Mesenteric fat pad (tissue), 1 donor: ENCODE results near the gene RANBP10. TPM values are rescaled to one million over a fixed set of nuclear protein-coding genes. Genes with fewer than 3 reads are reported as not detected.
"Not testable (repeated sequence)": the region's sequence is repeated elsewhere in the genome, so short reads cannot be mapped to it uniquely, and the experiment has no call there.

ENCODE experiments used
- DNase-seq: peaks from one replicate; pipeline ENCODE4 v3.0.0-alpha.2; 2020; ENCODE audit warnings: low spot score
- total RNA-seq: library from RNA; stranded (reverse); fragmentation: NEBNext Ultra II Directional; extraction: Animal tissue kit (Norgen Biotek cat#: 25700); gene quantifications from one replicate; pipeline ENCODE4 v1.2.1, GENCODE V29; 2021
- donor health status: DM: yes; HTN: yes; CAD: no.

The RANBP10 gene
- total RNA-seq, 1 donor from 2014 or later: 14.5 TPM

- DNase-seq: peak; percentile 99
Observed at GRCh38 chr16:67719048-67719777, 87.1 kb downstream of the RANBP10 start, which contains the start of gene GFOD2. TSS of gene GFOD2 (minus strand) at chr16:67719316. CDS start at chr16:67685715, 33,601 bp downstream.

- no peak for DNase-seq
Observed at GRCh38 chr16:67718668-67719047, 87.7 kb downstream of the RANBP10 start.

GRCh38 chr16:67716097-67716496, 90.3 kb downstream of the RANBP10 start:
- DNase-seq: no peak

GRCh38 chr16:67714522-67714921, 91.8 kb downstream of the RANBP10 start:
- no peak for DNase-seq

- DNase-seq: no peak
Observed at GRCh38 chr16:67713647-67714273, 92.6 kb downstream of the RANBP10 start.

GRCh38 chr16:67710607-67711006, 95.8 kb downstream of the RANBP10 start:
- no peak for DNase-seq

- DNase-seq: no peak
Observed at GRCh38 chr16:67709050-67709449, 97.3 kb downstream of the RANBP10 start.

GRCh38 chr16:67708368-67708771, 98.0 kb downstream of the RANBP10 start:
- no peak for DNase-seq

- no peak for DNase-seq
Observed at GRCh38 chr16:67707790-67708189, 98.6 kb downstream of the RANBP10 start.

GRCh38 chr16:67707210-67707609, 99.2 kb downstream of the RANBP10 start:
- no peak for DNase-seq

- DNase-seq: no peak
Observed at GRCh38 chr16:67704110-67704509, 102.2 kb downstream of the RANBP10 start.

GRCh38 chr16:67703626-67704025, 102.7 kb downstream of the RANBP10 start:
- DNase-seq: no peak

- DNase-seq: no peak
Observed at GRCh38 chr16:67702130-67702529, 104.2 kb downstream of the RANBP10 start.

GRCh38 chr16:67701420-67701819, 104.9 kb downstream of the RANBP10 start:
- no peak for DNase-seq

GRCh38 chr16:67699265-67699664, 107.1 kb downstream of the RANBP10 start:
- no peak for DNase-seq

GRCh38 chr16:67697422-67698185, 108.8 kb downstream of the RANBP10 start:
- DNase-seq: no peak

GRCh38 chr16:67694611-67695010, 111.7 kb downstream of the RANBP10 start:
- no peak for DNase-seq

GRCh38 chr16:67693517-67694285, 112.7 kb downstream of the RANBP10 start:
- not testable (repeated sequence) for DNase-seq

GRCh38 chr16:67685388-67686112, 120.8 kb downstream of the RANBP10 start:
- no peak for DNase-seq

GRCh38 chr16:67683767-67684166, 122.6 kb downstream of the RANBP10 start:
- DNase-seq: no peak
